RWPE2 (cell line): ENCODE measurements around the gene SPINK14.

Source experiments
- ATAC-seq: fragments of 200-7000 bp; cut with Tn5 transposase; 3 replicates; pipeline ENCODE4 v1.9.1; 2021; ENCODE audit warnings: low read depth
- DNase-seq: peaks from one replicate; pipeline ENCODE4 v3.0.0-alpha.2; 2020; ENCODE audit warnings: low spot score
- H3K27ac ChIP-seq: fragments of 450-650 bp; 2 replicates; pipeline ENCODE4 v1.5.1; 2017; ENCODE audit warnings: mild to moderate bottlenecking; ENCODE audit not compliant: poor library complexity, severe bottlenecking
- H3K27me3 ChIP-seq: fragments of 250-450 bp; sonication (Bioruptor Pico); 2 replicates; pipeline ENCODE4 v1.5.1; 2021; ENCODE audit warnings: mild to moderate bottlenecking, moderate library complexity; ENCODE audit not compliant: insufficient read depth, poor library complexity, severe bottlenecking
- H3K36me3 ChIP-seq: fragments of 250-450 bp; sonication (Bioruptor Pico); 2 replicates; pipeline ENCODE4 v1.5.1; 2020; ENCODE audit warnings: low read depth, mild to moderate bottlenecking, moderate library complexity
- H3K4me1 ChIP-seq: fragments of 250-450 bp; sonication (Bioruptor Pico); 2 replicates; pipeline ENCODE4 v1.5.1; 2021; ENCODE audit warnings: mild to moderate bottlenecking, moderate library complexity; ENCODE audit not compliant: insufficient read depth, poor library complexity, severe bottlenecking
- H3K4me3 ChIP-seq: fragments of 250-450 bp; sonication (Bioruptor Pico); 2 replicates; pipeline ENCODE4 v1.5.1; 2021; ENCODE audit warnings: mild to moderate bottlenecking, moderate library complexity; ENCODE audit not compliant: severe bottlenecking
- H3K9me3 ChIP-seq: fragments of 250-450 bp; sonication (Bioruptor Pico); 2 replicates; pipeline ENCODE4 v1.5.1; 2021; ENCODE audit warnings: mild to moderate bottlenecking, moderate library complexity; ENCODE audit not compliant: severe bottlenecking
- TF ChIP-seq, protein P1 (sequence below): fragments of 450-650 bp; IDR thresholded peaks from one replicate; pipeline ENCODE4 v1.5.1; 2017; ENCODE audit warnings: mild to moderate bottlenecking, moderate library complexity; ENCODE audit not compliant: poor library complexity, severe bottlenecking

The SPINK14 gene

DNA sequence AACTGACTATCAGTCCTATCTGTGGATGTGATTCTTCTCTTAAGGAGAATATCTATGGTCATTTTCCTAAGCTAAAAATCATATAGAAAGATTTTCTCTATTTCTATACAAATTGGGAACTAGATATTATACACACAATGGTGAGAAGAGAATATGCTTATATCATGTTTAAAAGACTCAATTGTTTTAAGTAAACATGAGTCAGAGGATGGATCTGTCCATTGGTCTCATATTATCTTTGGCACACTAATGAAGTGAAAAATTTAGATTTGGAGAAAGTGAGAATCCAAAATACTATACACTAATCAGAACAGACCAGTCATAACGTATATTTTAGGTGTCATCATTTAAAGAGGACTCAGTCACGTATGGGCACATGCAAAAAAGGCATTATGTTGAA, 16.5 kb upstream of the SPINK14 start:
- no peak overlapping the region for H3K4me3 ChIP-seq
- H3K4me1 ChIP-seq: no peaks in the 10 kb centered on the region
- ATAC-seq: no peak
- H3K36me3 ChIP-seq: no peaks in the 10 kb centered on the region
- no peaks in the 10 kb centered on the region for H3K9me3 ChIP-seq
- no peaks in the 10 kb centered on the region for H3K27me3 ChIP-seq
- no peak for DNase-seq
- no peak overlapping the region for H3K27ac ChIP-seq
- TF ChIP-seq, protein P1, sequence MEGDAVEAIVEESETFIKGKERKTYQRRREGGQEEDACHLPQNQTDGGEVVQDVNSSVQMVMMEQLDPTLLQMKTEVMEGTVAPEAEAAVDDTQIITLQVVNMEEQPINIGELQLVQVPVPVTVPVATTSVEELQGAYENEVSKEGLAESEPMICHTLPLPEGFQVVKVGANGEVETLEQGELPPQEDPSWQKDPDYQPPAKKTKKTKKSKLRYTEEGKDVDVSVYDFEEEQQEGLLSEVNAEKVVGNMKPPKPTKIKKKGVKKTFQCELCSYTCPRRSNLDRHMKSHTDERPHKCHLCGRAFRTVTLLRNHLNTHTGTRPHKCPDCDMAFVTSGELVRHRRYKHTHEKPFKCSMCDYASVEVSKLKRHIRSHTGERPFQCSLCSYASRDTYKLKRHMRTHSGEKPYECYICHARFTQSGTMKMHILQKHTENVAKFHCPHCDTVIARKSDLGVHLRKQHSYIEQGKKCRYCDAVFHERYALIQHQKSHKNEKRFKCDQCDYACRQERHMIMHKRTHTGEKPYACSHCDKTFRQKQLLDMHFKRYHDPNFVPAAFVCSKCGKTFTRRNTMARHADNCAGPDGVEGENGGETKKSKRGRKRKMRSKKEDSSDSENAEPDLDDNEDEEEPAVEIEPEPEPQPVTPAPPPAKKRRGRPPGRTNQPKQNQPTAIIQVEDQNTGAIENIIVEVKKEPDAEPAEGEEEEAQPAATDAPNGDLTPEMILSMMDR: no peak

DNA sequence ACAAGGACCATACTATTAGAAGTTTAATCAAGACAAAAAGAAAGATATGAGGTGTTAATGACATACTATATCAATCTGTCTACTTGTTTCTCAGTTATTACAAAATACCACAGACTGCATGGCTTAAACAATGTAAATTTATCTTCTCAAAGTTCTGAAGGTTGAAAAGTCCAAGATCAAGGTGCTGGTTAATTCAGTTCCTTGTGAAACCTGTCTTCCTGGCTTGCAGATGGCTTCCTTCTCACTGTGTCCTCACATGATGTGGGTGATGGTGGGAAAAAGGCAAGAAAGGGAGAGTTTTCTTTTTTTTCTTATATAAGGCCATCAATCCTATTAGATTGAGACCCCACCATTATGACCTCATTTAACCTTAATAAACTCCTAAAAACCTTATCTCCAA, 15.6 kb upstream of the SPINK14 start:
- no peak overlapping the region for H3K27ac ChIP-seq
- no peak for ATAC-seq
- H3K27me3 ChIP-seq: no peaks in the 10 kb centered on the region
- no peaks in the 10 kb centered on the region for H3K4me1 ChIP-seq
- TF ChIP-seq, protein P1: no peak
- H3K4me3 ChIP-seq: no peak overlapping the region
- no peaks in the 10 kb centered on the region for H3K9me3 ChIP-seq
- DNase-seq: no peak
- H3K36me3 ChIP-seq: no peaks in the 10 kb centered on the region

DNA sequence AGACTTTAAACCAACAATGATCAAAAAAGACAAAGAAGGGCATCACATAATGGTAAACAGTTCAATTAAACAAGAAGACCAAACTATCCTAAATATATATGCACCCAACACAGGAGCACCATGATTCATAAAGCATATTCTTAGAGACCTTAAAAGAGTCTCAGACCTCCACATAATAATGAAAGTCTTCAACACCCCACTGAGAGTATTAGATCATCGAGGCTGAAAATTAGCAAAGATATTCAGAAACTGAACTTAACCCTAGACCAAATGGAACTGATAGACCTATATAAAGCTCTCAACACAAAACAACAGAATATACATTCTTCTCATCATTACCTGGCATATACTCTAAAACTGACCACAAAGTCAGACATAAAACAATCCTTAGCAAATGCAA, 11.7 kb upstream of the SPINK14 start:
- no peaks in the 10 kb centered on the region for H3K36me3 ChIP-seq
- TF ChIP-seq, protein P1: no peak
- ATAC-seq: no peak
- no peaks in the 10 kb centered on the region for H3K4me1 ChIP-seq
- no peaks in the 10 kb centered on the region for H3K27me3 ChIP-seq
- no peaks in the 10 kb centered on the region for H3K9me3 ChIP-seq
- H3K4me3 ChIP-seq: no peak overlapping the region
- H3K27ac ChIP-seq: no peak overlapping the region
- DNase-seq: no peak

DNA sequence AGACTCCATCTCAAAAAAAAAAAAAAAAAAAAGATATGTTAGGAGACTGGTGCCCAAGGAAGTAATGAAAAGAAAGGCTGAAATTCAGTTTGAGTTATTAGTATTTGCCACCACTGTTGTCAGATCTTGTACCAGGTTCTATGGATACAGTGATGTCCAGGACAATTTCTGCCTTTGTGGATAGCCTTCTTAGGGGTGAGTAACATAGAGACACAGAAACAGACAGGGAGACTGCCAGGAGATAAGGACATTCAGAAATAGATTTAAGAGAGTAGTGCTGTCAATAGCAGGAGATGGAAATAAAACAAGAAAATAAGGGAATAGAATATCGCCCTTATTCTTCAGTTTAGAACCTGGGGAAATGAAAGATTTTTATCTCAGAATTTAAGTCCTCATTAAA, 6.3 kb upstream of the SPINK14 start:
- Histone ChIP-seq H3K27ac (no peak overlapping the region), H3K4me3 (no peak overlapping the region), H3K4me1 (no peaks in the 10 kb centered on the region), H3K36me3 (no peaks in the 10 kb centered on the region), H3K27me3 (no peaks in the 10 kb centered on the region), H3K9me3 (no peaks in the 10 kb centered on the region)
- DNase-seq (no peak), ATAC-seq (no peak)
- TF ChIP-seq, protein P1: no peak

DNA sequence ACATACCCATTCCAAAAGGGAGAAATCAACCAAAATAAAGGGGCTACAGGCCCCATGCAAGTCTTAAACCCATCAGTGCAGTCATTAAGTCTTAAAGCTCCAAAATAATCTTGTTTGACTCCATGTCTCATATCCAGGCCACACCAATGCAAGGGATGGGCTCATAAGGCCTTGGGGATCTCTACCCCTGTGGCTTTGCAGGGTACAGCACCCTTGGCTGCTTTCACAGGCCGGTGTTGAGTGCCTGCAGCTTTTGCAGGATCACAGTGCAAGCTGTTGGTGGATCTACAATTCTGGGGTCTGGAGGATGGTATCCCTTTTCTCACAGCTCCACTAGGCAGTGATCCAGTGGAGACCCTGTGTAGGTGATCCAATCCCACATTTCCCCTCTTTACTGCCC, 5.0 kb upstream of the SPINK14 start:
- H3K36me3 ChIP-seq: no peaks in the 10 kb centered on the region
- TF ChIP-seq, protein P1: no peak
- DNase-seq (no peak), ATAC-seq (no peak)
- H3K9me3 ChIP-seq: no peaks in the 10 kb centered on the region
- no peaks in the 10 kb centered on the region for H3K27me3 ChIP-seq
- no peaks in the 10 kb centered on the region for H3K4me1 ChIP-seq
- no peak overlapping the region for H3K27ac ChIP-seq
- H3K4me3 ChIP-seq: no peak overlapping the region
